Stomach (tissue), 9 donors: ENCODE data around the gene AGBL4. TPM values are rescaled to one million over a fixed set of nuclear protein-coding genes. Genes with fewer than 3 reads are reported as not detected.

Experiments
- DNase-seq, 2 donors: peaks; one replicate each; pipeline versions ENCODE4 v3.0.0 to v3.0.0-alpha.2; 2013 to 2019
- H3K27ac ChIP-seq, 5 donors: fragments of 200-600 bp in 4 of 5; sonication (generic) in 4 of 5; one replicate each; pipeline ENCODE4 v1.5.1; 2013 to 2019; ENCODE audit warnings: mild to moderate bottlenecking in 1 of 5, moderate library complexity in 1 of 5
- H3K27me3 ChIP-seq, 3 donors: fragments of 200-600 bp; sonication (generic); one replicate each; pipeline ENCODE4 v1.5.1; 2017 to 2019; ENCODE audit warnings: mixed run types in 1 of 3
- H3K36me3 ChIP-seq, 4 donors: fragments of 200-600 bp; sonication (generic); 1 replicate in 3 of 4; 2 replicates in 1 of 4; pipeline ENCODE4 v1.5.1; 2016 to 2019
- H3K4me1 ChIP-seq, 4 donors: fragments of 200-600 bp; sonication (generic); one replicate each; pipeline ENCODE4 v1.5.1; 2016 to 2019
- H3K4me3 ChIP-seq, 4 donors: fragments of 200-600 bp; sonication (generic) in 3 of 4; one replicate each; pipeline ENCODE4 v1.5.1; 2016 to 2019; ENCODE audit warnings: mild to moderate bottlenecking in 1 of 4
- H3K9me3 ChIP-seq, 4 donors: fragments of 200-600 bp; sonication (generic); one replicate each; pipeline ENCODE4 v1.5.1; 2016 to 2019
- CTCF ChIP-seq, 7 experiments: fragments of 450-650 bp in 4 of 7; fragments of 200-600 bp in 3 of 7; sonication (generic) in 3 of 7; IDR thresholded peaks; one replicate each; pipeline ENCODE4 v1.5.1; 2016 to 2019; ENCODE audit warnings: antibody characterized with exemption in 7 of 7, control low read depth in 2 of 7, mild to moderate bottlenecking in 1 of 7
- EP300 ChIP-seq: sonication (generic); formaldehyde crosslinking; IDR thresholded peaks from one replicate; pipeline ENCODE4 v1.6.1; 2017; ENCODE audit warnings: antibody characterized with exemption
- POLR2A ChIP-seq, 4 donors: fragments of 450-650 bp; IDR thresholded peaks; one replicate each; pipeline ENCODE4 v1.6.1; 2016; ENCODE audit warnings: antibody characterized with exemption in 4 of 4, control low read depth in 2 of 4, mild to moderate bottlenecking in 1 of 4, moderate library complexity in 1 of 4
- POLR2AphosphoS5 ChIP-seq, 3 donors: sonication (generic); formaldehyde crosslinking; IDR thresholded peaks; one replicate each; pipeline ENCODE4 v1.6.1; 2016; ENCODE audit warnings: antibody characterized with exemption in 3 of 3
- WGBS, 5 donors: extraction: QIAGEN DNeasy Blood & Tissue Kit in 3 of 5; methylation state at CpG; one replicate each; pipeline versions ENCODE4 v1.1.5 to v1.1.7; 2013 to 2018; 5-methylcytosine and 5-hydroxymethylcytosine counted together
- intact Hi-C: fragments of 100-400 bp; cut with DNase I; formaldehyde crosslinking; loops from one replicate; pipeline ENCODE4 v1.15.1; 2023; ENCODE audit warnings: low total_unique reads
- polyA plus RNA-seq, 3 donors: library from polyadenylated mRNA; stranded (reverse); fragments of 200-250 nt; gene quantifications; one replicate each; pipeline ENCODE4 v1.2.3, GENCODE V29; 2013
- total RNA-seq, 5 donors: library from RNA; depleted of rRNA; stranded (reverse); fragments of >200 nt; gene quantifications; one replicate each; pipeline versions ENCODE4 v1.1.0 to v1.2.3, GENCODE V29; 2014 to 2016
- donor health status: healthy with polysubstance abuse.
- donor health status: Bipolar disorder and iron deficiency.
- donor health status: healthy.

AGBL4 gene
- total and polyA plus RNA-seq, 8 donors = 0.92 TPM; not detected in 7

- peak in 1 of 2 donors; percentile 15 for DNase-seq
- no peaks in the 10 kb centered on the region for H3K9me3 ChIP-seq
- no peak overlapping the region for H3K4me3 ChIP-seq
- no peaks in the 10 kb centered on the region for H3K4me1 ChIP-seq
- no peak for TF ChIP-seq POLR2A (IDR thresholded peaks at IDR 0.05)
- 61 to 88% (median 83%) methylated on average over 1 of the region's 1 CpG for WGBS, 5 donors
- H3K27me3 ChIP-seq = no peaks in the 10 kb centered on the region
- intact Hi-C loops = no loop called here
- H3K36me3 ChIP-seq = no peaks in the 10 kb centered on the region
- no peak overlapping the region for H3K27ac ChIP-seq
Observed at GRCh38 chr1:49060766-49061165, 963.0 kb downstream of the AGBL4 start.

- 85 to 100% (median 94%) methylated on average over 3 of the region's 3 CpGs for WGBS, 5 donors
- Histone ChIP-seq H3K27me3 (no peaks in the 10 kb centered on the region), H3K36me3 (no peaks in the 10 kb centered on the region), H3K9me3 (no peaks in the 10 kb centered on the region), H3K4me3 (no peak overlapping the region), H3K27ac (no peak overlapping the region), H3K4me1 (no peaks in the 10 kb centered on the region)
- no peak for DNase-seq
- intact Hi-C loops = no loop called here
- TF ChIP-seq POLR2A (IDR thresholded peaks at IDR 0.05) (no peak), POLR2AphosphoS5 (IDR thresholded peaks at IDR 0.05) (no peak), CTCF (IDR thresholded peaks at IDR 0.05) (no peak), EP300 (no peak)
Observed at GRCh38 chr1:49059087-49059486, 964.7 kb downstream of the AGBL4 start.

- Histone ChIP-seq H3K27me3 (no peaks in the 10 kb centered on the region), H3K36me3 (no peaks in the 10 kb centered on the region), H3K9me3 (no peaks in the 10 kb centered on the region), H3K4me3 (no peak overlapping the region), H3K4me1 (no peaks in the 10 kb centered on the region), H3K27ac (no peak overlapping the region)
- peak in 1 of 2 donors; percentile 25 for DNase-seq
- TF ChIP-seq CTCF (IDR thresholded peaks at IDR 0.05) (no peak), POLR2AphosphoS5 (IDR thresholded peaks at IDR 0.05) (no peak), EP300 (no peak), POLR2A (IDR thresholded peaks at IDR 0.05) (no peak)
- intact Hi-C loops = no loop called here
- 70 to 87% (median 79%) methylated on average over 1 of the region's 1 CpG for WGBS, 5 donors
Observed at GRCh38 chr1:49052102-49052501, 971.7 kb downstream of the AGBL4 start.

- Histone ChIP-seq H3K36me3 (no peaks in the 10 kb centered on the region), H3K27ac (no peak overlapping the region), H3K9me3 (no peaks in the 10 kb centered on the region), H3K4me1 (no peaks in the 10 kb centered on the region), H3K4me3 (no peak overlapping the region), H3K27me3 (no peaks in the 10 kb centered on the region)
- intact Hi-C loops = no loop called here
- WGBS, 5 donors = 23 to 42% (median 25%) methylated on average over 2 of the region's 2 CpGs
- DNase-seq = peak in 1 of 2 donors; percentile 1
- TF ChIP-seq EP300 (no peak), CTCF (IDR thresholded peaks at IDR 0.05) (no peak), POLR2AphosphoS5 (IDR thresholded peaks at IDR 0.05) (no peak), POLR2A (IDR thresholded peaks at IDR 0.05) (no peak)
Observed at GRCh38 chr1:49051647-49052046, 972.1 kb downstream of the AGBL4 start.

- no peaks in the 10 kb centered on the region for H3K27me3 ChIP-seq
- no peaks in the 10 kb centered on the region for H3K36me3 ChIP-seq
- H3K9me3 ChIP-seq = no peaks in the 10 kb centered on the region
- intact Hi-C loops = no loop called here
- no peak overlapping the region for H3K27ac ChIP-seq
- no peaks in the 10 kb centered on the region for H3K4me1 ChIP-seq
- 71 to 87% (median 82%) methylated on average over 4 of the region's 4 CpGs for WGBS, 5 donors
- no peak for DNase-seq
- H3K4me3 ChIP-seq = no peak overlapping the region
- TF ChIP-seq POLR2AphosphoS5 (IDR thresholded peaks at IDR 0.05) = no peak
- no peak for TF ChIP-seq CTCF (IDR thresholded peaks at IDR 0.05)
- TF ChIP-seq POLR2A (IDR thresholded peaks at IDR 0.05) = no peak
- TF ChIP-seq EP300 = no peak
Observed at GRCh38 chr1:49050041-49050440, 973.7 kb downstream of the AGBL4 start.
